ENCODE data around the gene SHMT2.

Gene SHMT2

GRCh38 chr12:57223191-57224165, 6.0 kb upstream of the SHMT2 start:
- H3K4me3 ChIP-seq (ENCODE audit: low read depth, low read length): no peak overlapping the region

GRCh38 chr12:57224278-57224972, 5.1 kb upstream of the SHMT2 start:
- TF ChIP-seq MAX (IDR thresholded peaks at IDR 0.05; ENCODE audit: low read depth, low read length): no peak
- no peak for DNase-seq (ENCODE audit: low read depth)
- H3K4me3 ChIP-seq (ENCODE audit: low read depth, low read length): no peak overlapping the region

More at GRCh38 chr12:57223191-57224165, 6.0 kb upstream of the SHMT2 start:
- no peak for DNase-seq (ENCODE audit: low read depth)
- TF ChIP-seq CTCF (IDR thresholded peaks at IDR 0.05; ENCODE audit: low read depth, low read length) (no peak), MAX (IDR thresholded peaks at IDR 0.05; ENCODE audit: low read depth, low read length) (no peak)

- TF ChIP-seq MYC (IDR thresholded peaks at IDR 0.05; ENCODE audit: low read depth, low read length): no peak
- TF ChIP-seq CTCF (IDR thresholded peaks at IDR 0.05; ENCODE audit: low read depth, low read length): peak; percentile 55
- H3K4me3 ChIP-seq (ENCODE audit: low read depth, low read length): no peak overlapping the region
- peak; percentile 54 for DNase-seq (ENCODE audit: low read depth)
Measured at GRCh38 chr12:57224973-57225679, 4.4 kb upstream of the SHMT2 start.

GRCh38 chr12:57225680-57226210, 3.8 kb upstream of the SHMT2 start:
- no peak overlapping the region for H3K4me3 ChIP-seq (ENCODE audit: low read depth, low read length)

GRCh38 chr12:57226588-57227314, 2.8 kb upstream of the SHMT2 start:
- peak; percentile 67 for DNase-seq (ENCODE audit: low read depth)
- H3K4me3 ChIP-seq (ENCODE audit: low read depth, low read length): no peak overlapping the region
- TF ChIP-seq MAX (IDR thresholded peaks at IDR 0.05; ENCODE audit: low read depth, low read length) (no peak), MYC (IDR thresholded peaks at IDR 0.05; ENCODE audit: low read depth, low read length) (no peak), CTCF (IDR thresholded peaks at IDR 0.05; ENCODE audit: low read depth, low read length) (no peak), POLR2A (IDR thresholded peaks at IDR 0.05; ENCODE audit: extremely low read depth, insufficient read length) (no peak)

More at GRCh38 chr12:57225680-57226210, 3.8 kb upstream of the SHMT2 start:
- TF ChIP-seq MAX (IDR thresholded peaks at IDR 0.05; ENCODE audit: low read depth, low read length): no peak
- TF ChIP-seq MYC (IDR thresholded peaks at IDR 0.05; ENCODE audit: low read depth, low read length): no peak
- TF ChIP-seq CTCF (IDR thresholded peaks at IDR 0.05; ENCODE audit: low read depth, low read length): no peak
- TF ChIP-seq POLR2A (IDR thresholded peaks at IDR 0.05; ENCODE audit: extremely low read depth, insufficient read length): no peak
- DNase-seq (ENCODE audit: low read depth): no peak

All from NB4 (cell line).